ENCODE data around the gene IPO7.
A peak's percentile ranks its signal among the peaks of the same experiment; 100 is the strongest.

- no peak for TF ChIP-seq CTCF (IDR thresholded peaks at IDR 0.05)
- TF ChIP-seq REST (IDR thresholded peaks at IDR 0.05; ENCODE audit: insufficient read depth in 1 of 2, low read depth in 2 of 2, low read length in 1 of 2), result no peak
- 0 out of 2 replicates have a peak, but pooled peaks have one; percentile 23 for TF ChIP-seq POLR2AphosphoS5 (IDR thresholded peaks at IDR 0.05; ENCODE audit: low read depth, low read length)
Measured at GRCh38 chr11:9459667-9460321, 75.3 kb downstream of the IPO7 start.
